ENCODE measurements around the gene NACC2. TPM values are rescaled to one million over a fixed set of nuclear protein-coding genes. Genes with fewer than 3 reads are reported as not detected.

The NACC2 gene
- total and polyA plus RNA-seq, 9 of the 15 experiments (the other 6 are each of a cell fraction or from before 2014, with no cell fraction given) = 0.70 to 25.1 (median 5.6) TPM

GRCh38 chr9:136118320-136119060 is 23.4 kb upstream of the NACC2 start, which contains the start of gene TMEM250 (continued):
- TF ChIP-seq EP400 (IDR thresholded peaks at IDR 0.05) (peak; percentile 78; the same call in 1 of the 2 replicates), FOXP1 (CRISPR knock-in tag; IDR thresholded peaks at IDR 0.05) (peak; percentile 30; the same call in 1 of the 2 replicates), ZFPM2 (CRISPR knock-in tag; IDR thresholded peaks at IDR 0.05) (no peak), U2AF2 (optimal IDR thresholded peaks at IDR 0.05; ENCODE audit: low read depth, low read length) (no peak), STAG1 (CRISPR knock-in tag; IDR thresholded peaks at IDR 0.05; ENCODE audit: borderline replicate concordance) (no peak), ZNF830 (CRISPR knock-in tag; IDR thresholded peaks at IDR 0.05) (no peak), KAT8 (IDR thresholded peaks at IDR 0.05; ENCODE audit: low read depth) (no peak), TCF3 (CRISPR knock-in tag; IDR thresholded peaks at IDR 0.05) (no peak), ZNF324 (CRISPR knock-in tag; IDR thresholded peaks at IDR 0.05) (no peak), POLR2AphosphoS2 (IDR thresholded peaks at IDR 0.05; ENCODE audit: low read length) (no peak), THRB (CRISPR knock-in tag; conservative IDR thresholded peaks at IDR 0.05) (no peak), ELF2 (CRISPR knock-in tag; IDR thresholded peaks at IDR 0.05) (no peak; the same call in 1 of the 2 replicates), E2F4 (CRISPR knock-in tag; IDR thresholded peaks at IDR 0.05; ENCODE audit: low read depth) (0 out of 2 replicates have a peak, but pooled peaks have one; percentile 44), ZNF280B (CRISPR knock-in tag; IDR thresholded peaks at IDR 0.05) (no peak), ZNF586 (CRISPR knock-in tag; conservative IDR thresholded peaks at IDR 0.05) (no peak), WHSC1 (IDR thresholded peaks at IDR 0.05; ENCODE audit: low read length) (no peak), DLX4 (CRISPR knock-in tag; IDR thresholded peaks at IDR 0.05) (no peak), CXXC5 (CRISPR knock-in tag; IDR thresholded peaks at IDR 0.05) (peak; percentile 100), ZNF75A (CRISPR knock-in tag; IDR thresholded peaks at IDR 0.05) (no peak), MECOM (CRISPR knock-in tag; IDR thresholded peaks at IDR 0.05) (no peak), ZNF175 (CRISPR knock-in tag; IDR thresholded peaks at IDR 0.05; ENCODE audit: low read depth) (no peak), ZBTB9 (CRISPR knock-in tag; IDR thresholded peaks at IDR 0.05) (no peak; the same call in 1 of the 2 replicates), TCFL5 (CRISPR knock-in tag; conservative IDR thresholded peaks at IDR 0.05) (no peak)

Data from K562 (cell line).